ENCODE results near the gene IL4I1. TPM values are rescaled to one million over a fixed set of nuclear protein-coding genes. Genes with fewer than 3 reads are reported as not detected.

IL4I1 gene
- total RNA-seq, 1 donor from 2014 or later = 0.12 TPM

- Mint-ChIP-seq H3K4me3 (no peak overlapping the region), H3K27ac (ENCODE audit: unreplicated experiment) (no peak overlapping the region), H3K4me1 (peaks cover 21% of the 10 kb centered on the region), H3K36me3 (ENCODE audit: low read depth) (peaks cover 12% of the 10 kb centered on the region), H3K9me3 (no peaks in the 10 kb centered on the region), H3K27me3 (ENCODE audit: low read depth) (no peaks in the 10 kb centered on the region)
- DNase-seq (ENCODE audit: low read depth, low spot score) = no peak
- no peak for TF ChIP-seq CTCF (conservative IDR thresholded peaks at IDR 0.05)
Measured at GRCh38 chr19:49878744-49879070, 18.0 kb downstream of the IL4I1 start.

- Mint-ChIP-seq H3K36me3 (ENCODE audit: low read depth) (peaks cover 7% of the 10 kb centered on the region), H3K4me3 (no peak overlapping the region), H3K4me1 (peaks cover 21% of the 10 kb centered on the region), H3K9me3 (no peaks in the 10 kb centered on the region), H3K27me3 (ENCODE audit: low read depth) (no peaks in the 10 kb centered on the region), H3K27ac (ENCODE audit: unreplicated experiment) (no peak overlapping the region)
- peak; percentile 94 for DNase-seq (ENCODE audit: low read depth, low spot score)
- TF ChIP-seq CTCF (conservative IDR thresholded peaks at IDR 0.05) = no peak
Measured at GRCh38 chr19:49877879-49878743, 18.6 kb downstream of the IL4I1 start.

GRCh38 chr19:49877020-49877878, 19.4 kb downstream of the IL4I1 start, which contains the start of the genes AKT1S1 and TBC1D17:
Gene AKT1S1, minus strand, starts transcription at chr19:49877355. Its CDS starts 4,060 bp downstream, at chr19:49873295.
Gene TBC1D17, plus strand, starts transcription at chr19:49877702. Its CDS starts 22 bp downstream, at chr19:49877724.
- Mint-ChIP-seq H3K4me3 (no peak within 1 kb of the TSS), H3K9me3 (no peaks in the 10 kb centered on the region), H3K27me3 (ENCODE audit: low read depth) (no peaks in the 10 kb centered on the region), H3K36me3 (ENCODE audit: low read depth) (peaks cover 4% of the 10 kb centered on the region), H3K27ac (ENCODE audit: unreplicated experiment) (no peak within 1 kb of the TSS), H3K4me1 (peaks cover 21% of the 10 kb centered on the region)
- peak; percentile 94 for DNase-seq (ENCODE audit: low read depth, low spot score)
- TF ChIP-seq CTCF (conservative IDR thresholded peaks at IDR 0.05) = no peak

- no peak overlapping the region for H3K4me3 Mint-ChIP-seq
- peaks cover 1% of the 10 kb centered on the region for H3K36me3 Mint-ChIP-seq (ENCODE audit: low read depth)
- DNase-seq (ENCODE audit: low read depth, low spot score) = peak; percentile 92
- H3K27me3 Mint-ChIP-seq (ENCODE audit: low read depth) = no peaks in the 10 kb centered on the region
- H3K27ac Mint-ChIP-seq (ENCODE audit: unreplicated experiment) = no peak overlapping the region
- peaks cover 25% of the 10 kb centered on the region for H3K4me1 Mint-ChIP-seq
- H3K9me3 Mint-ChIP-seq = no peaks in the 10 kb centered on the region
- TF ChIP-seq CTCF (conservative IDR thresholded peaks at IDR 0.05) = no peak
Measured at GRCh38 chr19:49876422-49877019, 20.2 kb downstream of the IL4I1 start.

GRCh38 chr19:49875857-49876421, 20.7 kb downstream of the IL4I1 start:
- no peaks in the 10 kb centered on the region for H3K27me3 Mint-ChIP-seq (ENCODE audit: low read depth)
- H3K9me3 Mint-ChIP-seq = no peaks in the 10 kb centered on the region
- no peaks in the 10 kb centered on the region for H3K36me3 Mint-ChIP-seq (ENCODE audit: low read depth)
- H3K27ac Mint-ChIP-seq (ENCODE audit: unreplicated experiment) = no peak overlapping the region
- peaks cover 25% of the 10 kb centered on the region for H3K4me1 Mint-ChIP-seq
- TF ChIP-seq CTCF (conservative IDR thresholded peaks at IDR 0.05) = no peak
- H3K4me3 Mint-ChIP-seq = no peak overlapping the region
- peak; percentile 56 for DNase-seq (ENCODE audit: low read depth, low spot score)

Measured in neural crest cell (in vitro differentiated cells).